ENCODE results near the gene TMEM18. TPM values are rescaled to one million over a fixed set of nuclear protein-coding genes. Genes with fewer than 3 reads are reported as not detected.

TMEM18 gene
- total and polyA plus RNA-seq, 4 donors = 19.5 to 36.0 (median 21.4) TPM

GRCh38 chr2:676647-677055 is 555 bp downstream of the TMEM18 start:
- H3K4me1 ChIP-seq (ENCODE audit: control insufficient read depth in 5 of 5, insufficient read depth in 5 of 5, low read length in 5 of 5) = peaks cover 0 to 18% (median 5%) of the 10 kb centered on the region in 5 donors
- H3K4me3 ChIP-seq = peak overlapping the region; percentile 60
- ATAC-seq (ENCODE audit: insufficient read depth, low FRiP score) (peak; percentile 93), DNase-seq (peak; percentile 99 to 100 (median 99))
- TF ChIP-seq, protein P1, sequence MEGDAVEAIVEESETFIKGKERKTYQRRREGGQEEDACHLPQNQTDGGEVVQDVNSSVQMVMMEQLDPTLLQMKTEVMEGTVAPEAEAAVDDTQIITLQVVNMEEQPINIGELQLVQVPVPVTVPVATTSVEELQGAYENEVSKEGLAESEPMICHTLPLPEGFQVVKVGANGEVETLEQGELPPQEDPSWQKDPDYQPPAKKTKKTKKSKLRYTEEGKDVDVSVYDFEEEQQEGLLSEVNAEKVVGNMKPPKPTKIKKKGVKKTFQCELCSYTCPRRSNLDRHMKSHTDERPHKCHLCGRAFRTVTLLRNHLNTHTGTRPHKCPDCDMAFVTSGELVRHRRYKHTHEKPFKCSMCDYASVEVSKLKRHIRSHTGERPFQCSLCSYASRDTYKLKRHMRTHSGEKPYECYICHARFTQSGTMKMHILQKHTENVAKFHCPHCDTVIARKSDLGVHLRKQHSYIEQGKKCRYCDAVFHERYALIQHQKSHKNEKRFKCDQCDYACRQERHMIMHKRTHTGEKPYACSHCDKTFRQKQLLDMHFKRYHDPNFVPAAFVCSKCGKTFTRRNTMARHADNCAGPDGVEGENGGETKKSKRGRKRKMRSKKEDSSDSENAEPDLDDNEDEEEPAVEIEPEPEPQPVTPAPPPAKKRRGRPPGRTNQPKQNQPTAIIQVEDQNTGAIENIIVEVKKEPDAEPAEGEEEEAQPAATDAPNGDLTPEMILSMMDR (IDR thresholded peaks at IDR 0.05; ENCODE audit: control extremely low read depth, extremely low read depth) = no peak
- no peaks in the 10 kb centered on the region for H3K27me3 ChIP-seq (ENCODE audit: control insufficient read depth in 3 of 3, insufficient read depth in 3 of 3, low read length in 2 of 3)
- WGBS, 2 donors = 1% methylated on average over 30 to 46 of the region's 46 CpGs
- H3K9me3 ChIP-seq (ENCODE audit: control insufficient read depth in 4 of 4, insufficient read depth in 3 of 4, low read length in 3 of 4) = no peaks in the 10 kb centered on the region
- H3K27ac ChIP-seq (ENCODE audit: low read depth in 1 of 2, low read length in 1 of 2) = peak overlapping the region; percentile 54 to 89
- H3K36me3 ChIP-seq (ENCODE audit: control insufficient read depth in 4 of 4, insufficient read depth in 4 of 4, low read length in 4 of 4) = peaks cover 3 to 13% (median 6%) of the 10 kb centered on the region in 4 donors
- H3K9ac ChIP-seq (ENCODE audit: insufficient read depth in 1 of 2, low read length in 2 of 2) = no peak overlapping the region

- peak overlapping the region; percentile 60 for H3K4me3 ChIP-seq
- DNase-seq (peak; percentile 15 to 40 (median 31)), ATAC-seq (ENCODE audit: insufficient read depth, low FRiP score) (no peak)
- H3K9me3 ChIP-seq (ENCODE audit: control insufficient read depth in 4 of 4, insufficient read depth in 3 of 4, low read length in 3 of 4) = no peaks in the 10 kb centered on the region
- TF ChIP-seq, protein P1 (IDR thresholded peaks at IDR 0.05; ENCODE audit: control extremely low read depth, extremely low read depth) = no peak
- peaks cover 3 to 14% (median 6%) of the 10 kb centered on the region in 4 donors for H3K36me3 ChIP-seq (ENCODE audit: control insufficient read depth in 4 of 4, insufficient read depth in 4 of 4, low read length in 4 of 4)
- peaks cover 0 to 18% (median 5%) of the 10 kb centered on the region in 5 donors for H3K4me1 ChIP-seq (ENCODE audit: control insufficient read depth in 5 of 5, insufficient read depth in 5 of 5, low read length in 5 of 5)
- H3K27ac ChIP-seq (ENCODE audit: low read depth in 1 of 2, low read length in 1 of 2) = peak overlapping the region; percentile 43 to 54
- WGBS, 2 donors = 16 to 27% methylated on average over 18 to 21 of the region's 21 CpGs
- H3K9ac ChIP-seq (ENCODE audit: insufficient read depth in 1 of 2, low read length in 2 of 2) = no peak overlapping the region
- H3K27me3 ChIP-seq (ENCODE audit: control insufficient read depth in 3 of 3, insufficient read depth in 3 of 3, low read length in 2 of 3) = no peaks in the 10 kb centered on the region
Measured at GRCh38 chr2:675982-676646, 1.1 kb downstream of the TMEM18 start.

DNA sequence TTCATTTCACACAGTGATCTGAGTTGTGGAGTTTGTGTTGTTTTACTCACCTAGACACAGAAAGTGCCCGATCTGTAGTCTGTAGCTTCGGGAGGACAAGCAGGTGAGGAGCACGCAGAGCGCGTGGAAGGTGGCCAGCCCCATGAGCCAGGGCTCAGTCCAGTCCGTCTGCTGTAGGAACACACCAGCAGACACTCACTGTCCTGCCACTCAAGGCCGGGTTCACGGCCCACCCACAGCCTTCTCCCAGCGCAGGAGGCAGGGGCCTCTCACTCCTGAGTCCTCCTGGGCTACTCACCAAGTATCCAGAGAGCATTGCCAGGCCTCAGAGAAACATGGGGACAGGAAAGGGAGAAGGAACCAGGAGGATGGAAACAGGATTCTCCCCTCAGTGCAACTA is 1.7 kb downstream of the TMEM18 start:
- Histone ChIP-seq H3K9me3 (ENCODE audit: control insufficient read depth in 4 of 4, insufficient read depth in 3 of 4, low read length in 3 of 4) (no peaks in the 10 kb centered on the region), H3K36me3 (ENCODE audit: control insufficient read depth in 4 of 4, insufficient read depth in 4 of 4, low read length in 4 of 4) (peaks cover 3 to 21% (median 7%) of the 10 kb centered on the region in 4 donors), H3K27me3 (ENCODE audit: control insufficient read depth in 3 of 3, insufficient read depth in 3 of 3, low read length in 2 of 3) (no peaks in the 10 kb centered on the region), H3K4me3 (no peak overlapping the region), H3K4me1 (ENCODE audit: control insufficient read depth in 5 of 5, insufficient read depth in 5 of 5, low read length in 5 of 5) (peaks cover 0 to 18% (median 5%) of the 10 kb centered on the region in 5 donors), H3K27ac (ENCODE audit: low read depth in 1 of 2, low read length in 1 of 2) (no peak overlapping the region), H3K9ac (ENCODE audit: insufficient read depth in 1 of 2, low read length in 2 of 2) (no peak overlapping the region)
- no peak for ATAC-seq (ENCODE audit: insufficient read depth, low FRiP score)
- WGBS, 2 donors = 93 to 95% methylated on average over 9 of the region's 9 CpGs
- DNase-seq = no peak
- TF ChIP-seq, protein P1 (IDR thresholded peaks at IDR 0.05; ENCODE audit: control extremely low read depth, extremely low read depth) = no peak

All from lung (tissue), 12 donors.